Hippocampal formation (tissue), 2 donors: ENCODE results near the gene KREMEN1.

Source experiments
- DNase-seq, 2 donors: peaks; one replicate each; lab custom pipeline; 2025; lab: John Stamatoyannopoulos, UW

The KREMEN1 gene

GRCh38 chr22:29190051-29190450 lies 117.2 kb downstream of the KREMEN1 start:
- DNase-seq = no peak

- no peak for DNase-seq
Observed at GRCh38 chr22:29190918-29191317, 118.1 kb downstream of the KREMEN1 start.

DNA sequence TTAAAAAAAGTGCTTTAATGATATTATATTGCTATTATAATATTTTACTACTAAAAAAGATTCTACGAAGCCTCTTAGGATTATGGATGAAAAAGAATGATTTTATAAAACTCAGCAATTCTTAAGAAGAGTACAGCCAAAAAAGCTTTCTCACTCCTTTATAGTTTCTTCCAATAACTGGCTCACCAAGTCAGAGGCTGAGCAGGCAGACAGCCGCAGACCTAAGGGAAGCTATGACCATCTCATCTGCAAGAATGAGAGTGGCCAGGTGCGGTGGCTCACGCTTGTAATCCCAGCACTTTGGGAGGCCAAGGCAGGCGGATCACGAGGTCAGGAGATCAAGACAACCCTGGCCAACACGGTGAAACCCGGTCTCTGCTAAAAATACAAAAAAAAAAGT lies 120.2 kb downstream of the KREMEN1 start:
- no peak for DNase-seq

DNA sequence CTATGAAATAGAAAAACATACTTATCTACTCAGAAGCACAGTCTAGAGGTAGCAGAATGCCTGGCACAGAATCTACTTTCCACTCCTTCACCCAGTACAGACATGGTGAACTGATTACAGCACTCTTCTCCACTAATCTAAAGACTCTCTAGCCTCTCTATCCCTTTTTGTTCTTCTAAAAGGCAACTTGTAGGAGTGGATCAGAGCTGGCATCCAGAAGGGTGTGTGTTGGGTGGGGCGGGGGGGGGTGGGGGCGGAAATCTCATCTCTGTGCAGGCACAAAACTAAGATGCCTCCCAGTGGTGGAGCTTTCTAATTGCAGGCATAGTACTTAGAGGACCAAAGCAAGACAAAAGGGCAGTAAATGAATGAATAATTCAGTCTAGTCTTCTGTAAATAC lies 121.3 kb downstream of the KREMEN1 start:
- DNase-seq = no peak

- DNase-seq = no peak
Observed at GRCh38 chr22:29195118-29195963, 122.5 kb downstream of the KREMEN1 start.

DNA sequence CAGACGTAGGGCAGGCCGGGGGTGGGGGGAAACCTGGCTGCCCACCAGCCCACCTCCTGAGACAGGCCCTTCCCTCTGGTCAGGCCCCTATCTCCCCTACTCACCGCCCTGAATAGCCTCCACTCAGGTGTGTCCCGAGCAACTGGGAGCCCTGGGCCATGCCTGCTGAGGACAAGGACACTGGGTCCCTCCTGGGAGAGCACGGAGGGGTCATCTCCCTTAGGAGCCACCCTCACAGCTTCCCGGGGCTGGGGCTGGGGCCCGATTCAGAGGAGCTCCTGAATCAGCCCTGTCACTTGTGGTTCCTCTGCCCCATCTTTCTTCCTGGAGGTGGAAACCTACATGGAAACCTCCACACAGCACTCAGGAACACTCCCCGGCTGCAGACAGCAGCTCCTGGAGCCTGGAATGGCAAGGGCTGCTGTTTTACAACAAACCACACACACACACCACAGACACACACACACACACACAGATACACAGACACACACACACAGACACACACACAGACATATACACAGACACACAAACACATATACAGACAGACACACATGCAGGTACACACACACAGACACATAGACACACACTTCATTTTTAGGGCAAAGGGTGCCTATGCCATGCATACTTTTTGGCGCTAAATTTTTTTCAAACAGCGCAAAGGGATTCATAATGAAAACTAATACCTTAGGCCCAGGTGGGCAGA lies 123.3 kb downstream of the KREMEN1 start:
- no peak for DNase-seq

- no peak for DNase-seq
Observed at GRCh38 chr22:29197096-29197495, 124.3 kb downstream of the KREMEN1 start.

GRCh38 chr22:29198240-29198639 lies 125.4 kb downstream of the KREMEN1 start:
- DNase-seq = no peak

DNA sequence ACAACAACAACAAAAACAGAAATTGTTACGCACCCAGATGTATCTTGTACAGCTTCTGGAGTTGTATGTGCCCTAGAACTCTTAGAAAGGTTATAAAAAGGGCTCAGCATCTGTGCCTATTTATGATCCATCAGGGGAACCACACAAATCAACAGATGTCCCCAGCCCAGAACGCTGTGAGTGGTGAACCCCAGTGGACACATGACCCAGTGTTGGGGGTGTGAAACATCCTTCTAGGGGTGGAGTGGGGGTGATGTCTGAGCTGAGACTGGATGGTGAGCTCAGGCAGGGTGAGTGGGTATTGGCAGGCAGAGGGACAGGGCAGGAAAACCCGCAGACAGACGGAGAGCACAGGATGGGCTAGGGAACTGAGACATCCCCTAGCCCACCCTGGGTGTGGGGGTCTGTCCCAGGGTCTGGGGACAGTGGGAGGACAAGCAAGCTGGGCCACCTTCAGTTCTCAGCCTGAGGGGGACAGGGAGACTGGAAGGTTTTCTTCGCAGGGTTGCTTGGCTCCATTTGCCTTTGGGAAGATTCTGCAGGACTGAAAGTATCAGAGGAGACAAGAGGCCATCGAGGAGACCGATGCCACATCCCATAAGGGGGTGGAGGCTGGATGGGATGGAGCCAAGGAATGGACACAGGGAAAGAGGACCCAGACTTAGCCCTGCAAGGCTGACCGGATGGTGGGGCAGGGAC lies 127.0 kb downstream of the KREMEN1 start:
- no peak for DNase-seq

GRCh38 chr22:29200901-29201300 lies 128.1 kb downstream of the KREMEN1 start:
- DNase-seq = no peak

DNA sequence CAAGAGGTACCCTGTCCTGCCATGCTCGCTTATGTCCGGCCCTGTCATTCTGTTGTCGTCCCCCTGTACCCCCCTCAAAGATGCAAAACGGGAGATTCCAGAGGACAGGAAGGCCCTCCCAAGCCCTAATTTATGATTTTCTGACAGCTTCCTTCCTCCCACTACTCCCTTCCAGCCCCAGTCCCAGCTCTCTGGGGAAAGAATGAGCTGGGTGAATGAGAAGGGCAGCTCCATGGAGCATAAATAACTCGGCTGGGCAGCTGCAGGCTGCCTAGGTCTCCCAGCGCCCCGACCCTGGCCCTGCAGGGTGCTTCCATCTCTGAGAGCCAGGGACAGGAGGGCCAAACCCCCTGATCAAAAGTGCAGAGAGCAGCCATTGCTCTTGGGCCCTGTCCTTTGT lies 128.9 kb downstream of the KREMEN1 start:
- no peak for DNase-seq

GRCh38 chr22:29202212-29203192 lies 129.7 kb downstream of the KREMEN1 start:
- no peak for DNase-seq

- DNase-seq = no peak
Observed at GRCh38 chr22:29203488-29204454, 130.9 kb downstream of the KREMEN1 start.

GRCh38 chr22:29204455-29205183 lies 131.8 kb downstream of the KREMEN1 start:
- DNase-seq = no peak

DNA sequence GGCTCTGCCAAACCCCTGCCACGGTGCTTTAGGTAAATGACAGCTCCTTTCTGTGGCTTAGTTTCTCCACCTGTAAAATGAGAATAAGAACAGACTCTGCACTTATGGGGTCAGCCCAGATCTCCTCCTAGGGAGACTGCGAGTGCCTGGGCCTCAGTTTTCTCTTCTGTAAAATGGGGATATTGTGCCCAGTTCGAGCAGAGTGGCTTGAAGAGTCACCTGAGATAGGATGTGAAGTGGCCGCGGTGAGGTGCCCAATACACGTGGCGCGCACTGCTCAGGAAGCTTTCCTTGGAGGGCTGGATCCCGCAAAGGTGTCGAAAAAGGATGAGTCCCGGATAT lies 132.4 kb downstream of the KREMEN1 start:
- DNase-seq = no peak

DNA sequence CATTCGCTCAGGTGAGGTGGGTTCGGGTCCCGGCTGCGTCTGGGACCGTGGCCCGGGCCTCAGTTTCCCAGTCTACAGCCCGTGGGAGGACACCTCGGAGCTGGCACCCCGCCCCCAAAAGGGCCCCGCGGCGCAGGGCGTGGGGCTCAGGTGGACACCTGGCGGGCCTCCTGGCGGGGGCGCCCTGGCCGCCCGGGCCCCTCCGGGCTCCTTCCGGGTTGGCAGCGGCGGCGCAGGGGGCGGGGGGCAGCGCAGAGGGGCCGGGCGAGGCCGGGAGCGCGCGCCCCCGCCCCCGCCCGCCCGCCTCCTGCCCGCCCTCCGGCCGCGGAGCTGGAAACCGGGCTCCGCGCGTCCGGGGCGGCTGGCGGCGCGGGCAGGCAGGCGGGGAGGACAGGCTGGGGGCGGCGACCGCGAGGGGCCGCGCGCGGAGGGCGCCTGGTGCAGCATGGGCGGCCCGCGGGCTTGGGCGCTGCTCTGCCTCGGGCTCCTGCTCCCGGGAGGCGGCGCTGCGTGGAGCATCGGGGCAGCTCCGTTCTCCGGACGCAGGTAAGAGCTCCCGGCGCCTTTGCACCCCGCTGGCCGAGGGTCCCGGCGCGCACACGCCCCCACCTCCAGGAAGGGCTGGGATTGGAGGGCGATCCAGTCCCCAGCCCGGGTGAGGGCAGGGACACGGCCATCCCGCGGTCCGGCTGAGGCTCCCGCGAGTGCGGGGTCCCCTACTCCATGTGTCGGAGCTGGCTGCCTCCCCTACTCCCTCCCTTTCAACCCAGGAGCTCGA lies 132.9 kb downstream of the KREMEN1 start, which contains the start of gene EMID1:
Gene EMID1 (plus strand): TSS at position 303 of the 778 bp plus-strand sequence. CDS start 143 bp downstream, at position 446.
- no peak for DNase-seq

DNA sequence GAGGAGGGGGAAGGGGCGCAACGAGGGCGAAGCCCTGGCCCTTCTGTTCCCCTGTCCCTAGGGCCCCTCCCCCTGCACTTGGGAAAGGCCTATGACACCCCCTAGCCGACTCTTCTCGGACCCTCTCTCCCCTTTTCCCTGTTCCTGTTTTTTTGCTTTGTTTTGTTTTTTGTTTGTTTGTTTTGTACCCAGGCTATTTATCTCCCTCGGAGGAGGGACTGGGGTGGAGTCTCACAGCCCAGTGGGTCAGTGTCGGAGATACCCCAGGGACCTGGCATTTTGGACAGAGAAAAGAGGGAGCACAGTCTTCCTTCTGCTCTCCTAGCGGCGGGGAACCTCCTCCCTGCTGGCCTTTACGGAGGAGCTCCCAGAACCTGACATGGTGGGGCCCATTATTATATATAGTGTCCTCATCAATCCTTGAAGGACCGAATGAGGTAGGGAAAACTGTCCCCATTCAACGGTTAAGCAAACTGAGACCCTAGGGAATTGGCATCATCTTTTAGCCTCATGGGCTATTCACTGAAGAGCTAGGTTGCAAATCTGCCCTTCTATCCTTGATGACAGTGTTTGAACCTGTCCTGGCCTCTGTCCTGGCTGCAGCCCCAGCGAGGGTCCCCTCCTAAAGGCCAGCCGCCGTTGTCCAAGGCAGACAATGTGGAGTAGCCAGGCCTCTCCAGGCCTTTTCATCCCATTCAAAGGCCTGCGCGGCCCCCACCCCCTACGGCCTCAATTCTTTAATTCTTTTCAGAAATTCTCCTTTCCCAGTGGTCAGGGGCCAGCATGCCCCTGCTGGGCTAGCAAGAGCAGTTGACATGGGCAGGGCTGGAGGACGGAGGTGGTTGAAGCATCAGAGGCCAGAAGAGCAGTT lies 133.8 kb downstream of the KREMEN1 start:
- no peak for DNase-seq

DNA sequence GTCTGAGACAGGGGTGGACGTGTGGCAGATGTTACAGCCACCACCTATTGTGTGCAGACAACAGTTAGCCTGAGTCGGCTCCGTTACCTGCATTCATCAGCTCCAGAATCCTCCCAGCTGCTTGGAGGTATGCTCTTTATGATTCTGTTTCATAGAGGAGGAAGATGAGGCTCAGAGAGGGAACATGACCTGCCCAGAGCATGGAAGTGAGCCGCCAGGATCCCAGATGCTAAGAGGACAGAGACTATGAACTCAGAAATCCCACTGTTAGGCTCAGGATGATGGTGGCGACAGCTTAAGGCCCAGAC lies 134.4 kb downstream of the KREMEN1 start:
- no peak for DNase-seq
